Dedifferentiated amniotic fluid mesenchymal stem cell (primary cell): Measurements from ENCODE around the gene HSPA9.
"Not testable (repeated sequence)": the region's sequence is repeated elsewhere in the genome, so short reads cannot be mapped to it uniquely, and the experiment has no call there.

Experiments
- DNase-seq: peaks from one replicate; pipeline ENCODE4 v3.0.0-alpha.2; 2016; ENCODE audit errors: extremely low spot score

The HSPA9 gene

GRCh38 chr5:138529812-138530211 lies 45.4 kb downstream of the HSPA9 start:
- DNase-seq, result no peak

- DNase-seq, result no peak
Observed at GRCh38 chr5:138528744-138529469, 46.3 kb downstream of the HSPA9 start.

- DNase-seq, result no peak
Observed at GRCh38 chr5:138528208-138528607, 47.0 kb downstream of the HSPA9 start.

GRCh38 chr5:138527170-138527569 lies 48.0 kb downstream of the HSPA9 start:
- DNase-seq, result no peak

GRCh38 chr5:138523406-138523805 lies 51.8 kb downstream of the HSPA9 start:
- DNase-seq, result no peak

GRCh38 chr5:138520971-138521370 lies 54.2 kb downstream of the HSPA9 start:
- no peak for DNase-seq

GRCh38 chr5:138517437-138517836 lies 57.8 kb downstream of the HSPA9 start:
- DNase-seq, result no peak

- no peak for DNase-seq
Observed at GRCh38 chr5:138515556-138516245, 59.5 kb downstream of the HSPA9 start.

GRCh38 chr5:138514021-138514420 lies 61.2 kb downstream of the HSPA9 start:
- DNase-seq, result no peak

GRCh38 chr5:138508958-138509357 lies 66.2 kb downstream of the HSPA9 start:
- DNase-seq, result no peak

- DNase-seq, result not testable (repeated sequence)
Observed at GRCh38 chr5:138507485-138507884, 67.7 kb downstream of the HSPA9 start.

- DNase-seq, result no peak
Observed at GRCh38 chr5:138506370-138507306, 68.6 kb downstream of the HSPA9 start.

GRCh38 chr5:138504799-138505198 lies 70.4 kb downstream of the HSPA9 start:
- no peak for DNase-seq
